Uterus (tissue), 4 donors: ENCODE data around the gene RNU6-7. TPM values are rescaled to one million over a fixed set of nuclear protein-coding genes. Genes with fewer than 3 reads are reported as not detected.
A peak's percentile ranks its signal among the peaks of the same experiment; 100 is the strongest.

ENCODE experiments used
- DNase-seq, 2 donors: peaks; one replicate each; pipeline ENCODE4 v3.0.0-alpha.2; 2019 to 2020
- H3K27ac ChIP-seq, 2 donors: fragments of 200-600 bp; sonication (generic); 1 replicate in 1 of 2; 2 replicates in 1 of 2; pipeline ENCODE4 v1.5.1; 2016 to 2018
- H3K27me3 ChIP-seq, 2 donors: fragments of 200-600 bp; sonication (generic); one replicate each; pipeline ENCODE4 v1.5.1; 2018 to 2019; ENCODE audit warnings: control low read depth in 1 of 2
- H3K36me3 ChIP-seq, 2 donors: fragments of 200-600 bp; sonication (generic); one replicate each; pipeline ENCODE4 v1.5.1; 2019; ENCODE audit warnings: control low read depth in 1 of 2
- H3K4me1 ChIP-seq, 2 donors: fragments of 200-600 bp; sonication (generic); one replicate each; pipeline ENCODE4 v1.5.1; 2018 to 2019; ENCODE audit warnings: control low read depth in 1 of 2
- H3K4me3 ChIP-seq, 2 donors: fragments of 200-600 bp; sonication (generic); 1 replicate in 1 of 2; 2 replicates in 1 of 2; pipeline ENCODE4 v1.5.1; 2018 to 2019; ENCODE audit warnings: mild to moderate bottlenecking in 1 of 2
- H3K9me3 ChIP-seq, 2 donors: fragments of 200-600 bp; sonication (generic); one replicate each; pipeline ENCODE4 v1.5.1; 2019; ENCODE audit warnings: control low read depth in 1 of 2
- CTCF ChIP-seq, 4 experiments: fragments of 200-600 bp in 2 of 4; fragments of 450-650 bp in 2 of 4; sonication (generic) in 2 of 4; IDR thresholded peaks; one replicate each; pipeline ENCODE4 v1.5.1; 2016 to 2019; ENCODE audit warnings: antibody characterized with exemption in 4 of 4, mild to moderate bottlenecking in 2 of 4, moderate library complexity in 1 of 4
- POLR2A ChIP-seq, 2 donors: fragments of 450-650 bp; IDR thresholded peaks; one replicate each; pipeline ENCODE4 v1.6.1; 2016; ENCODE audit warnings: antibody characterized with exemption in 2 of 2, mild to moderate bottlenecking in 1 of 2, moderate library complexity in 1 of 2
- intact Hi-C: fragments of 100-400 bp; cut with DNase I; formaldehyde crosslinking; loops from one replicate; pipeline ENCODE4 v1.15.1; 2023; ENCODE audit warnings: low total_unique reads
- total RNA-seq, 4 donors: library from RNA; depleted of rRNA in 3 of 4; stranded (reverse); fragments of >200 nt in 3 of 4; gene quantifications; one replicate each; pipeline versions ENCODE4 v1.1.0 to v1.2.4, GENCODE V29; 2014 to 2023
- donor health status: DM: yes; HTN: yes; CAD: no.

The RNU6-7 gene
- not detected for total RNA-seq

- no peak for TF ChIP-seq CTCF (IDR thresholded peaks at IDR 0.05)
- no peak for TF ChIP-seq POLR2A (IDR thresholded peaks at IDR 0.05)
- intact Hi-C loops = loop anchor here (2.0 kb wide), 1 partner anchor 125 kb away; the partner anchor contains the start of gene ARHGAP5
- Histone ChIP-seq H3K36me3 (no peaks in the 10 kb centered on the region), H3K9me3 (no peaks in the 10 kb centered on the region), H3K4me3 (peak within 1 kb of the TSS; percentile 59 to 85), H3K27ac (peak within 1 kb of the TSS; percentile 89), H3K4me1 (no peaks in the 10 kb centered on the region), H3K27me3 (no peaks in the 10 kb centered on the region)
- peak; percentile 39 to 57 for DNase-seq
Observed at GRCh38 chr14:32201816-32202490, at the start of gene RNU6-7. Gene RNU6-7 (plus strand): TSS chr14:32202045.

GRCh38 chr14:32166029-32166428 is 35.8 kb upstream of the RNU6-7 start:
- TF ChIP-seq POLR2A (IDR thresholded peaks at IDR 0.05) = no peak
- TF ChIP-seq CTCF (IDR thresholded peaks at IDR 0.05) = no peak
- Histone ChIP-seq H3K9me3 (no peaks in the 10 kb centered on the region), H3K27me3 (no peaks in the 10 kb centered on the region), H3K36me3 (no peaks in the 10 kb centered on the region), H3K27ac (no peak overlapping the region), H3K4me3 (no peak overlapping the region), H3K4me1 (no peaks in the 10 kb centered on the region)
- intact Hi-C loops = no loop called here
- no peak for DNase-seq

GRCh38 chr14:32166924-32167323 is 34.9 kb upstream of the RNU6-7 start:
- Histone ChIP-seq H3K36me3 (no peaks in the 10 kb centered on the region), H3K27ac (no peak overlapping the region), H3K4me1 (no peaks in the 10 kb centered on the region), H3K4me3 (no peak overlapping the region), H3K9me3 (no peaks in the 10 kb centered on the region), H3K27me3 (no peaks in the 10 kb centered on the region)
- no peak for TF ChIP-seq POLR2A (IDR thresholded peaks at IDR 0.05)
- no peak for TF ChIP-seq CTCF (IDR thresholded peaks at IDR 0.05)
- DNase-seq = no peak
- intact Hi-C loops = no loop called here

GRCh38 chr14:32167907-32168306 is 33.9 kb upstream of the RNU6-7 start:
- Histone ChIP-seq H3K9me3 (no peaks in the 10 kb centered on the region), H3K4me3 (no peak overlapping the region), H3K27me3 (no peaks in the 10 kb centered on the region), H3K36me3 (no peaks in the 10 kb centered on the region), H3K4me1 (no peaks in the 10 kb centered on the region), H3K27ac (no peak overlapping the region)
- DNase-seq = no peak
- TF ChIP-seq POLR2A (IDR thresholded peaks at IDR 0.05) = no peak
- TF ChIP-seq CTCF (IDR thresholded peaks at IDR 0.05) = no peak
- intact Hi-C loops = no loop called here

- intact Hi-C loops = no loop called here
- no peaks in the 10 kb centered on the region for H3K9me3 ChIP-seq
- no peak overlapping the region for H3K27ac ChIP-seq
- no peaks in the 10 kb centered on the region for H3K4me1 ChIP-seq
- H3K36me3 ChIP-seq = no peaks in the 10 kb centered on the region
- no peak overlapping the region for H3K4me3 ChIP-seq
- no peak for DNase-seq
- no peaks in the 10 kb centered on the region for H3K27me3 ChIP-seq
- TF ChIP-seq POLR2A (IDR thresholded peaks at IDR 0.05) (no peak), CTCF (IDR thresholded peaks at IDR 0.05) (no peak)
Observed at GRCh38 chr14:32169191-32169590, 32.7 kb upstream of the RNU6-7 start.
